H9 (cell line): Measurements from ENCODE around the gene NOBOX. TPM values are rescaled to one million over a fixed set of nuclear protein-coding genes. Genes with fewer than 3 reads are reported as not detected.
"Not testable (repeated sequence)": the region's sequence is repeated elsewhere in the genome, so short reads cannot be mapped to it uniquely, and the experiment has no call there.

Experiments
- DNase-seq: peaks from one replicate; pipeline ENCODE4 v3.0.0-alpha.2; 2017
- H2AFZ ChIP-seq: one replicate; pipeline ENCODE4 v1.6.1; 2013; ENCODE audit warnings: mild to moderate bottlenecking, low read length, control low read depth, moderate library complexity
- H2AK5ac ChIP-seq: 2 replicates; pipeline ENCODE4 v1.6.1; 2013; ENCODE audit warnings: low read length, control low read depth, mixed read lengths; ENCODE audit not compliant: insufficient read length
- H2BK120ac ChIP-seq: one replicate; pipeline ENCODE4 v1.6.1; 2013; ENCODE audit warnings: low read depth, mild to moderate bottlenecking, low read length, control low read depth, inconsistent platforms; ENCODE audit not compliant: poor library complexity, severe bottlenecking
- H2BK12ac ChIP-seq: 2 replicates; pipeline ENCODE4 v1.6.1; 2013; ENCODE audit warnings: low read length, control low read depth, mixed read lengths, low read depth; ENCODE audit not compliant: insufficient read length
- H2BK15ac ChIP-seq: 2 replicates; pipeline ENCODE4 v1.6.1; 2013; ENCODE audit warnings: low read depth, low read length, control low read depth
- H2BK20ac ChIP-seq: one replicate; pipeline ENCODE4 v1.6.1; 2013; ENCODE audit warnings: low read depth, mild to moderate bottlenecking, low read length, control low read depth, inconsistent platforms; ENCODE audit not compliant: poor library complexity, severe bottlenecking
- H2BK5ac ChIP-seq: 2 replicates; pipeline ENCODE4 v1.6.1; 2013; ENCODE audit warnings: low read length, control low read depth, mixed read lengths; ENCODE audit not compliant: insufficient read length
- H3K14ac ChIP-seq: 2 replicates; pipeline ENCODE4 v1.6.1; 2013; ENCODE audit warnings: low read length, control low read depth; ENCODE audit not compliant: insufficient read depth
- H3K18ac ChIP-seq: 2 replicates; pipeline ENCODE4 v1.6.1; 2013; ENCODE audit warnings: low read depth, mild to moderate bottlenecking, mixed read lengths, low read length, control low read depth; ENCODE audit not compliant: insufficient read length
- H3K23ac ChIP-seq: 2 replicates; pipeline ENCODE4 v1.6.1; 2013; ENCODE audit warnings: low read length, control low read depth, mixed read lengths, low read depth; ENCODE audit not compliant: insufficient read length
- H3K23me2 ChIP-seq: 2 replicates; pipeline ENCODE4 v1.6.1; 2013; ENCODE audit warnings: low read depth, mild to moderate bottlenecking, mixed read lengths, low read length, control low read depth; ENCODE audit not compliant: insufficient read length, poor library complexity, severe bottlenecking
- H3K27ac ChIP-seq: 2 replicates; pipeline ENCODE4 v1.5.1; 2013; ENCODE audit warnings: low read length, control low read depth, mixed read lengths, low read depth; ENCODE audit not compliant: insufficient read length
- H3K27me3 ChIP-seq: 2 replicates; pipeline ENCODE4 v1.6.1; 2013; ENCODE audit warnings: low read length, control low read depth, inconsistent platforms; ENCODE audit not compliant: insufficient read depth
- H3K4ac ChIP-seq: 2 replicates; pipeline ENCODE4 v1.6.1; 2013; ENCODE audit warnings: low read depth, mild to moderate bottlenecking, control low read depth, inconsistent platforms, low read length, moderate library complexity
- H3K4me1 ChIP-seq: 2 replicates; pipeline ENCODE4 v1.6.1; 2013; ENCODE audit warnings: low read length, control low read depth, inconsistent platforms; ENCODE audit not compliant: insufficient read depth
- H3K4me2 ChIP-seq: 2 replicates; pipeline ENCODE4 v1.6.1; 2013; ENCODE audit warnings: low read length, control low read depth, mixed read lengths; ENCODE audit not compliant: insufficient read length, insufficient read depth
- H3K56ac ChIP-seq: 2 replicates; pipeline ENCODE4 v1.6.1; 2013; ENCODE audit warnings: low read depth, mild to moderate bottlenecking, mixed read lengths, low read length, control low read depth; ENCODE audit not compliant: insufficient read length
- H3K79me1 ChIP-seq: 2 replicates; pipeline ENCODE4 v1.6.1; 2013; ENCODE audit warnings: low read depth, mild to moderate bottlenecking, moderate library complexity, low read length, control low read depth, inconsistent platforms; ENCODE audit not compliant: insufficient read depth, poor library complexity, severe bottlenecking
- H3K79me2 ChIP-seq: 2 replicates; pipeline ENCODE4 v1.6.1; 2013; ENCODE audit warnings: low read length, control low read depth, inconsistent platforms; ENCODE audit not compliant: insufficient read depth
- H3K9ac ChIP-seq: 2 replicates; pipeline ENCODE4 v1.6.1; 2013; ENCODE audit warnings: low read length, control low read depth, mixed read lengths; ENCODE audit not compliant: insufficient read length; ENCODE audit errors: extremely low read depth
- H3K9me3 ChIP-seq: one replicate; pipeline ENCODE4 v1.6.1; 2013; ENCODE audit warnings: low read depth, low read length, inconsistent platforms; ENCODE audit not compliant: control insufficient read depth
- H3T11ph ChIP-seq: one replicate; pipeline ENCODE4 v1.6.1; 2013; ENCODE audit warnings: mild to moderate bottlenecking, low read length, control low read depth, inconsistent platforms
- H4K20me1 ChIP-seq: one replicate; pipeline ENCODE4 v1.6.1; 2013; ENCODE audit not compliant: control insufficient read depth, insufficient read length, insufficient read depth
- H4K5ac ChIP-seq: 2 replicates; pipeline ENCODE4 v1.6.1; 2013; ENCODE audit warnings: low read depth, mild to moderate bottlenecking, mixed read lengths, low read length, control low read depth; ENCODE audit not compliant: insufficient read length
- H4K8ac ChIP-seq: replicated peaks from 2 replicates; pipeline ENCODE4 v1.6.1; 2013; ENCODE audit warnings: low read length, control low read depth, mixed read lengths, low read depth; ENCODE audit not compliant: insufficient read length
- H4K91ac ChIP-seq: 2 replicates; pipeline ENCODE4 v1.6.1; 2013; ENCODE audit warnings: low read depth, mild to moderate bottlenecking, moderate library complexity, mixed read lengths, low read length, control low read depth; ENCODE audit not compliant: insufficient read length
- H3K27ac Mint-ChIP-seq, 3 experiments: 2 replicates in 2 of 3; 3 replicates in 1 of 3; pipeline ENCODE4 v1.8.0; 2020 to 2021; ENCODE audit warnings: mixed read lengths in 3 of 3, mild to moderate bottlenecking in 1 of 3, moderate library complexity in 1 of 3
- H3K27me3 Mint-ChIP-seq: 2 replicates; pipeline ENCODE4 v1.8.0; 2021; ENCODE audit warnings: low read depth, mild to moderate bottlenecking, moderate library complexity, mixed read lengths
- H3K36me3 Mint-ChIP-seq, 3 experiments: 2 replicates in 2 of 3; 3 replicates in 1 of 3; pipeline ENCODE4 v1.8.0; 2020 to 2021; ENCODE audit warnings: low read depth in 3 of 3, mixed read lengths in 3 of 3; ENCODE audit not compliant: insufficient read depth in 1 of 3
- H3K4me1 Mint-ChIP-seq, 2 experiments: 2 replicates each; pipeline ENCODE4 v1.8.0; 2020; ENCODE audit warnings: mixed read lengths in 2 of 2
- H3K4me3 Mint-ChIP-seq, 2 experiments: 2 replicates in 1 of 2; 3 replicates in 1 of 2; pipeline ENCODE4 v1.8.0; 2020 to 2021; ENCODE audit warnings: mild to moderate bottlenecking in 2 of 2, mixed read lengths in 2 of 2, moderate library complexity in 1 of 2
- H3K9me3 Mint-ChIP-seq, 2 experiments: 2 replicates in 1 of 2; 3 replicates in 1 of 2; pipeline ENCODE4 v1.8.0; 2020; ENCODE audit warnings: mild to moderate bottlenecking in 2 of 2, mixed read lengths in 2 of 2, moderate library complexity in 1 of 2
- WGBS: extraction: QIAGEN DNeasy Blood & Tissue Kit; methylation state at CpG from one replicate; pipeline ENCODE4 v1.1.7; 2013; ENCODE audit warnings: missing lambda C conversion rate, low lambda C conversion rate, mixed read lengths; ENCODE audit not compliant: insufficient read length; ENCODE audit errors: extremely low coverage; 5-methylcytosine and 5-hydroxymethylcytosine counted together
- total RNA-seq: library from RNA; stranded (reverse); gene quantifications from 2 replicates; pipeline ENCODE4 v1.2.1, GENCODE V29; 2021

Gene NOBOX
- total RNA-seq, 1 experiment from 2014 or later = not detected

GRCh38 chr7:144356185-144356584, 47.3 kb downstream of the NOBOX start:
- H3K79me1 ChIP-seq, H3K36me3 Mint-ChIP-seq, H2BK15ac ChIP-seq, H2BK20ac ChIP-seq, H4K5ac ChIP-seq, H3K4ac ChIP-seq, H3K27me3 ChIP-seq, H2BK120ac ChIP-seq, H2BK5ac ChIP-seq, H3K23ac ChIP-seq, H3K23me2 ChIP-seq, H3K14ac ChIP-seq, H2AK5ac ChIP-seq, H3K27ac ChIP-seq, H3K27ac Mint-ChIP-seq, H3K18ac ChIP-seq, DNase-seq, H4K20me1 ChIP-seq, H4K91ac ChIP-seq, H2BK12ac ChIP-seq, H3K79me2 ChIP-seq, H3T11ph ChIP-seq, H3K4me3 Mint-ChIP-seq, H3K9me3 Mint-ChIP-seq, H3K56ac ChIP-seq, H3K9me3 ChIP-seq, H3K9ac ChIP-seq, H2AFZ ChIP-seq, H3K27me3 Mint-ChIP-seq, H4K8ac ChIP-seq, H3K4me1 ChIP-seq, H3K4me2 ChIP-seq: not testable (repeated sequence)
- no CpG with 5 or more reads among the region's 6 CpGs for WGBS
- H3K4me1 Mint-ChIP-seq = peaks cover 9 to 10% of the 10 kb centered on the region in 2 experiments

GRCh38 chr7:144355176-144355822, 48.2 kb downstream of the NOBOX start, which contains the start of gene ARHGEF5:
Gene ARHGEF5, plus strand, starts transcription at chr7:144355402. Its CDS starts 7,268 bp downstream, at chr7:144362670.
- no CpG with 5 or more reads among the region's 50 CpGs for WGBS
- H3K27ac ChIP-seq, H4K5ac ChIP-seq, H3K27me3 Mint-ChIP-seq, H2BK12ac ChIP-seq, DNase-seq, H3K18ac ChIP-seq, H3T11ph ChIP-seq, H3K79me1 ChIP-seq, H2AFZ ChIP-seq, H3K23ac ChIP-seq, H3K23me2 ChIP-seq, H4K8ac ChIP-seq, H4K20me1 ChIP-seq, H3K27me3 ChIP-seq, H2BK5ac ChIP-seq, H3K4me1 ChIP-seq, H3K14ac ChIP-seq, H3K4me2 ChIP-seq, H2AK5ac ChIP-seq, H2BK15ac ChIP-seq, H3K9me3 ChIP-seq, H4K91ac ChIP-seq, H3K36me3 Mint-ChIP-seq, H3K9me3 Mint-ChIP-seq, H3K56ac ChIP-seq, H3K9ac ChIP-seq, H2BK20ac ChIP-seq, H3K4ac ChIP-seq, H2BK120ac ChIP-seq, H3K79me2 ChIP-seq: not testable (repeated sequence)
- Mint-ChIP-seq H3K4me1 (peaks cover 9 to 10% of the 10 kb centered on the region in 2 experiments), H3K4me3 (peak within 1 kb of the TSS; percentile 87 to 91), H3K27ac (peak within 1 kb of the TSS in 2 of 3 experiments; percentile 86 to 96; a peak in 3 of 7 replicates)
